VCaP (cell line): ENCODE data around the gene MTFR1L.
A peak's percentile ranks its signal among the peaks of the same experiment; 100 is the strongest.

ENCODE experiments used
- H3K27ac ChIP-seq: fragments of 450-650 bp; 2 replicates; pipeline ENCODE4 v1.5.1; 2017
- CTCF ChIP-seq: fragments of 450-650 bp; conservative IDR thresholded peaks from 2 replicates; pipeline ENCODE4 v1.5.1; 2017; ENCODE audit warnings: mild to moderate bottlenecking, moderate library complexity

MTFR1L gene

GRCh38 chr1:25848531-25848930 lies 28.8 kb downstream of the MTFR1L start:
- H3K27ac ChIP-seq = no peak overlapping the region
- TF ChIP-seq CTCF = no peak

- TF ChIP-seq CTCF = no peak
- no peak overlapping the region for H3K27ac ChIP-seq
Observed at GRCh38 chr1:25854554-25854953, 34.8 kb downstream of the MTFR1L start.

GRCh38 chr1:25856856-25857255 lies 37.1 kb downstream of the MTFR1L start:
- TF ChIP-seq CTCF = no peak
- no peak overlapping the region for H3K27ac ChIP-seq

GRCh38 chr1:25858494-25858893 lies 38.7 kb downstream of the MTFR1L start:
- no peak for TF ChIP-seq CTCF
- peak overlapping the region; percentile 75 for H3K27ac ChIP-seq

DNA sequence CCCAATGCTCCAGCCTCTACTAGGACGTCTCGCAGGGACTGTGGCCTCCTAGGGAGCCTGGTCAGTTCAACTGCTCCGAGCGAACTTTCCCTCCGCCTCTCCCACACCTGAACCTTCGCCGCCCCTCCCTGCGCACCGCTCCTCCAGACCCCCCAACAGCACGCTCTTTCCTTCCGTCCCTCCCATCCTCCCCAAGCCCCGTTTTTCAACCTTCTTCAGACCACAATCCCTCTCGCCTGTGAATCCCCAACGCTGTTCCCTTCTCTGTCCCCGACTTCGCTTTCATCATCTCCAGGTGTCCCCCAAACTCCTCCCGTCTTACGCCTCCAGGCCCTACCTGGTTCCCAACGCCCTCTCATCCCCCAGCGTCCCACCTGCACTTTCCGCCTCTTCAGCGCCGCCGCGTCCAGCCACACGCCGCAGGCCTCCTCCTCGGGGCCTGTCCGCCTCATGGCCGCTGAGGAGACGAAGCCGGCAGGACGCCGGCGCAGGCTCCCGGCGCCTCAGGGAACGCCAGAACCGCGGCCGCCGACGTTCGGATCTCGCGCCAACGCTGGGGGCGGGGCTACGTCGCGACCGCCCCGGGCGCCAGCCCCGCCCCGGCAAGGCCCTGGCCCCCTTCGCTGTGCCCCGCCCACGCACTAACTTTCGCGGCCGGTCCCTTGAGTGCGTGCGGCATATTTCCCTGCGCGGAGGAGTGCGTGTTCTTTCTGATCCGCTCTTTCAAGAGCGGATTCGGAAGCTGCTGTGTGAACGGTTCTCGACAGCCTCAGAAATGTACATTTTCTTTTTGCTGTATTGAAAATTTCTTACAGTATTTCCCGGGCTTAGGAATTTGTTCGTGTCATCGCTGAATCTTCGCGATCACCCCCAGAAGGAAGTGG lies 39.4 kb downstream of the MTFR1L start, which contains the start of gene AUNIP:
AUNIP (minus strand) TSS at position 552 of the 884 bp plus-strand sequence; CDS start at position 452, 100 bp downstream.
- peak within 1 kb of the TSS; percentile 75 for H3K27ac ChIP-seq
- no peak for TF ChIP-seq CTCF

GRCh38 chr1:25861316-25862286 lies 41.8 kb downstream of the MTFR1L start:
- no peak for TF ChIP-seq CTCF
- no peak overlapping the region for H3K27ac ChIP-seq

DNA sequence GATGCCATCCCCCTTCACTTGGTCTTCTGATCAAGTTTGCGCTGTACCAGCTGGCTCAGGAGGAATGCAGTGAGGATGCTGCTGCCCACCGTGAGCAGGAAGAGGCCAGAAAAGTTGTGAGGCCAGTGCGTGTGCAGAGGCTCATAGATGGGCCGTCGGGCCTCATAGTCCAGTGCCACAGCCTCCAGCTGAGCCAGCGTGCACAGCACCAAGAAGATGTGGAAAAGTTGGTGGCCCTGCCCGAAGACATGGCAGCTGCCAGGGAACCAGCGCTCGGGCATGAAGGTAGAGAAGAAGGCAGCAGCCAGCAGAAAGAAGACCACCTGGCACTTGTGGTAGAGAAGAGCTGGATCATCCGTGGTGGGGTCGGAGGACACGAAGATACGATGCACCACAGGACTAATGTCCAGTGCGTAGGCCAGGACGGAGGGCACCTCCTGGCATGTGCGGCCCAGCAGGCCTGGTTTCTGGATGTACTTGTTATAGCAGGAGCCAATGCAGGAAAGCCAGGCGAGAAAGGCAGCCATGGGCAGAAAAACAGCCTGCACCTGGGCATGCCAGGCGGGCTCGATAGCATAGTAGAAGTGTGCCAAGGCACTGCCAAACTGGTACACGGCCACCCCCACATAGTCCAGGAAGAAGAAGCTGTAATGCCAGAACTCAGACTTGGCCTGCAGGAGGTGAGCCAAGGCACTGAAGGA lies 43.2 kb downstream of the MTFR1L start:
- TF ChIP-seq CTCF = no peak
- H3K27ac ChIP-seq = no peak overlapping the region
